ENCODE data around the gene MEP1A.

Gene MEP1A

DNA sequence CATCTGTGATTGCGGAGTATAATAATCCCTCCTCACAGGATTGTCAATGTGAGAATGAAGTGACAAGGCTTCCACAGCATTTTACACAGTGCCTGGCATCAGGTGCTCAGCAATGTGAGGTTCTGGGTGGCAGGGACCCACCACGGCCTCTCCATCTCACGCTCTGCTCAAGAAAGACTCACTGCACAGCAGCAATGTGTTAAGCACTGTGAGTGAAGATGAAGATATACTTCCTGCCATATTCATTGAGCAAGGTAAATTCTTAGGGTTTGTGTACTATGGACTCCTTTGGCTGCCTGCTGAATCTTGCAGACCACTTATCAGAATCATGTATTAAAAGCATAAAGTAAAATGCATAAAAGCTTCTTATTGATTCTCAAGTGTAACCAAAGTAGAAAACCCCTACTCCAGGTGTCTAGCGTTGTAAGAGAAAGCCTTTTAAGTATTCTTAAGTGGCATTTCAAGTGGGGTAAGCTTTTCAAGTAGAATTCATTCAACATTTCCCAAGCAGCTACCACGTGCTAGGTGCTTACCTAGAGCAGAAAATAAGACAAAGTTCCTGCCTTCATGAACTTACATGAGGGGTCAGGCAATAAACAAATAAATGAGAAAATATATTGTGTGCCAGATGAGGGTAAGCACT, 17.0 kb upstream of the MEP1A start:
- no peak for DNase-seq (ENCODE audit: low read depth, low spot score)

DNA sequence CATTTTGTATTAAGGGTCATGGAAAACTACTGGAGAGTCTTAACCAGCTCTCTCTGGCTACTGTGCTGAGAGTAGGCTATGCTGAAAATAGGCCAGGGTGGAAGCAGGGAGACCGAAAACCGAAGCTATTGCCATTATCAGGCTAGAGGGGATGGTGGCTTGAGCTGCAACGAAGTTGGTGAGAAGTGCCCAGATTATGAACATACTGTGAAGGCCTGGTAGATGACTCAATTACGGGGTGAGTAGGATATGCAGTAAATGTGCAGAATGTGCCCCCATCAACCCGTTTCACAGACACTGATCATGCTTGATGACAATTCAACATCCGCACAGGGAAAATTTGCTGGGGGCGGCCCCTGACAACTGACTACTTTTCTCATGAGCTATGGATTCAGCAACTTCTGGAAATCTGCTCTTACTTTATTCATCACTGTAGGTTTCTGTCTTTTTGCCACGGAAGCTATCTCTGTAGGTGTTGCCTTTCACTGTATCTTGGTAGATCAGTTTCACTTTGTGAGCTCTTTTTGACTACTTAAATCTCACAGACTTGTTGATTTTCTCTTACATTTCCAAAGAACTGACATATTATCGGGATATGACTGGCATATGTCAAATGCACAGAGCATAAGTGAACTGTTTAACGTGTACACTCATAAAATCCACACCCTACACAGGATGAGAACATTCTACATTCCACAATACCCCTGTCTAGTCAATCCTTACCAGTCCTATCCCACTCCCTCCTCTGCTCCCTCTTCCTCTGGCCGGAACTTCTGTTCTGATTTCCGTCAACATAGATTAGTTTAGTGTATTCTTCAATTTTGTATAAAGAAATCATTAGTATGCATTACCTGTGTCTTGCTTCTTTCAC, 15.5 kb upstream of the MEP1A start:
- DNase-seq (ENCODE audit: low read depth, low spot score), result no peak

DNA sequence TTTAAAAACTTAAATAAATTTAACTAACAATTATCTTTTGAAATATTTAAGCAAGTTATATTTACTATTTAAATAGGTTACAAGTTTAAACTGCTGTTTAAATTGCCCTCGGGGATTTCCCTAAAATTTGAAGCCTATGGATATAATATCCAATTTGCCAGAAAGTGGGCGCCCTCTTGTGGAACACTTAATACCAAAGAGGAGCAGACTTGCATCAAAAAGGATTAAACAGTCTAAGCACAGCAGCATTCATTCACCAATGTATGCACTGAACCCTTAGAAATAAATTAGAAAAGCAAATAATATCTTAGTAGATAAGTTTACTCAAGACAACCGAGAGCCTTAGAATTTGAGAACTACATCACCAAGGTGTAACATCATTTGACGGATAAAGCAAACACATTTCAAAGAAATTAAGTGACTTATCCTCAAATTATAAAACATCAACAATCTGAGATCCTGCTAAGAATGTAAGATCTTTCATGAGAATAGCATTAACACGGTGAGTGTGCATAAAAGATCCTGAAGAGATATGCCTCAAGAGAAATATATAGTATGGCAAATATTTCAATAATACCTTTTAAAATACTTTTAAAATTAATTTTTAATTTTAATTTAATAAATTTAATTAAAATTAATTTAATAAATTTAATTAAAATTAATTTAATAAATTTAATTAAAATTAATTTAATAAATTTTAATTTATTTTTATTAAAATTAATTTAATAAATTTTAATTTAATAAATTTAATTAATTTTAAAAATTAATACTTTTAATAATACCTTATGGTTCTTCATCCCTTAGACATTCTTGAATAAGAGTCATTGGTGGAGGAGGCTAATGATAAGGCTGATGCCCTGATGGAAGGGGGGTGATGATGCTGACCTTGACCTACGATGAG, 11.5 kb upstream of the MEP1A start:
- peak; percentile 44 for DNase-seq (ENCODE audit: low read depth, low spot score)

DNA sequence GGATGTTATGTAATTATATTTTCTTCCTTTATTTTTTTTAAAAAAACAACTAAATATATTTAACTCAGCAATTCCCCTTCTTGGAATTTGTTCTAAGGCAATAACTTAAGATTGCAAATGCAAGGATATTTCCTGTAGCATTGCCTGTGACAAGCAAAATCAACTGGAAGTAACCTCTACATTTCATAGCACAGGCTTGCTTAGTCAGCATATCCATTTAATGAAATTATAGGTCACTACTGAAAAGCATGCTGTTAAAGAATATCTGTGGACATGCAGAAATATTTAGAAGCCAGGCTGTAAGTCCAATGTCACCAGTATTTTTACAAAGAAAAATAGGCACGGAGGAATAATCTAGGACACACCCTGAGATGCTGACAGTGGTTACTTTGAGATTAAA, 8.7 kb upstream of the MEP1A start:
- no peak for DNase-seq (ENCODE audit: low read depth, low spot score)

DNA sequence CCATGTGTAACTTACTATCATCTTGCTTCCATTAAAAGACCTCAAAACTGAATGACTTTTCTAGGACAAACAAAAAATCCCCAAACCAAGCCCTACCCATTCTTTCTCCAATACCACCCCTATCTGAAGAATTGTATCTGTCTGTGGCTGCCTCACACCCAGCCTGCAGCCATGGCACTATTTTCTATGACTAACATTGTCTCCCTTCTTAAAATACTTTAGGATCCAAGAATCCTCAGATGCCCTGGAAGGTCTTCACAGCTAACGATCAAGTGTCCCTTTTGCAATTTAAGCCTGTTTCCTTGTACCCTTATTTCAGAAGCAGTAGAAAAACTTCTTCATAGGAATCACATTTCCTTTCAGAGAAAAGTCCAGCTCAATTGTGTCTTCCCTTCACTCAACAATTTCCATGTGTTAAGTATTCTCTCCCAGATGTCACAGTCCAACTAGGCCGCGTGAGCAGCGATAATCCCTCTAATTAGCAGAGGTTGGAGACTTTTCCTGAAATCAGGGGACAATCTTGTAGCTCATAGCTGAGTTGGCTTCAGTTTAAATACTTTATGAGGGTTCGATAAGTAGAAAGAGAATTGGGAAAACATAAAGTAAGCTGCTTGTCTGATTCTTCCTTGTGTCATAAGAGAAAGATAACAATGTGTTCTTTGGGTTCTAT, 5.2 kb upstream of the MEP1A start:
- DNase-seq (ENCODE audit: low read depth, low spot score), result no peak

DNA sequence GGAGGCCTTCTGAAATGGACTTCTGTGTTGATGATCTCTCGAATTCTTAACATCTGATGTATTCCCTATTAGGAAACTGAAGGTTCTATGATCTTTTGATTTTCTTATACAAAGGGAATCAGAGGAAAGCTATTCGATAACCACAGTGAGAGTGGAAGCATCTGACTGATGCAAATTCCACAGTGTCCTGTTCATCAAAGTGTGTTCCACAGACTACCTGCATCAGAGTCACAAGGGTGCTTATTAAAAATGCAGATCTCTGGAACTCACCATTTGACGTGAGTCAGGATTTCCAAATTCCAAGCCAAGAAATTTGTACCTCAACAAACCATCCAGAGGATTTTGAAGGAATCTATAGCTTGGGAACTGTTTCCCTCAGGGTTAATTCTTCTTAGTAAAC, 4.4 kb upstream of the MEP1A start:
- DNase-seq (ENCODE audit: low read depth, low spot score), result no peak

DNA sequence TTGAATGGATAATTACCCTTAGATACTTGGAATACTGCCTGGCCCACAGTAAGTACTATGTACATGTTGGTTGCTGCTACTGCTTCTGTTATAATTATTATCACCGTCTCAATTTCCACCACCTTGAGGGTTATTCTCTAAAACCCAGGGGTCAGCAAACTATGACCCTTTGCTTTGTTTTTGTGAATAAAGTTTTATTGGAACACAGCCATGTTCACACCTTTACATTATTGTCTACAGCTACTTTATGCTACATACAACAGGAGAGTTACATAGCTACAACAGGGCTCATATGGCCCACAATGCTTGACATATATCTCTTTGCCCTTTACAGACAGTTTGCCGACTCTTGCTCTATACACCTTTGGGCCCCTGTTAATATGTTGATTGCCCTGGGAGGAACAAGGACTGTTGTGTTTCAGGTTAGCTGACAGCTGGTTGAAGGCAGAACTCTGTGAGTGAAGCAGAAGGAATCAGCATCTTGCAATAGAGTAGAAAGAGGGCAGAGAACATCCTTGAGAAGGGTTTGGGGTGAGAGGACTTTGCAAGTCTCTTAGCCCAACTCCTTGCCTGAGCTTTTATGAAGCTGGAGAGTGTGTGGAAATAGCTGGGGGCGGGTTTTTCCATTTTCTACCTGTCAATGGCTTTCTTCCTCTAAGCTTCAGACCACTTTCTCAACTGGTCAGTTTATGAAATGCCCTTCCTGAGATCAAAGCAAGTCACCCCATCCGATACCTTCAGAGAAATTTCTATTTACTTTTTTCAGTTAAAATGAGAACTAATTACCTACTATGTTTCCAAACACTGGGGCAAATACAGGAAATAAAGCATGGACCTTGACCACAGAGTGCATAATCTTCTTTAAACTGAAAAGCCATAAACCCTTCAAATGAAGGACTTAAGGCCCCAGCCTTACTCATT, 3.5 kb upstream of the MEP1A start:
- no peak for DNase-seq (ENCODE audit: low read depth, low spot score)

DNA sequence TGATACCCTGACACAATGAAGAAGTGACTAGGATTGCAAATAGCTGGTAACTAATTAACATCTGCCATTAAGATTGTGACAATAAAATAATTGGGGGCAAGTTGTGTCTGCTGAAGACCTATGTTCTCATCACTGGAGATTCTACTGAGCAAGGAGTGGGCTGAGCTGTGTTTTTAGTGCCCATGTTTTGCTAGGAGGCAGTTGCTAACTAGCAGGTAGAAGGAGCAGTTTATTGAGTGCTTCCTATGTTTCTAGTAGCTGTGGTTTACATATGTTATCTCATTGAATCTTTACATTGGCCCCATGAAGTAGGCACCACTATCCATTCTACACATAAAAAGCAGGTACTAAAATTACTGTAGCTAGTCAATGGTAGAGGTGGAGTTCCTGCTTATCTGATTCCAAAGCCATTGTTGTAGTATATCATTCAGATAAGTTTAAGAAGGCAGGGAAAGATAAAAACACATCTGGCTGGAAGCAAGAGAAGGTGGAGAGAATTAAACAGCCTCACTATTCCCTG, 2.8 kb upstream of the MEP1A start:
- DNase-seq (ENCODE audit: low read depth, low spot score), result no peak

DNA sequence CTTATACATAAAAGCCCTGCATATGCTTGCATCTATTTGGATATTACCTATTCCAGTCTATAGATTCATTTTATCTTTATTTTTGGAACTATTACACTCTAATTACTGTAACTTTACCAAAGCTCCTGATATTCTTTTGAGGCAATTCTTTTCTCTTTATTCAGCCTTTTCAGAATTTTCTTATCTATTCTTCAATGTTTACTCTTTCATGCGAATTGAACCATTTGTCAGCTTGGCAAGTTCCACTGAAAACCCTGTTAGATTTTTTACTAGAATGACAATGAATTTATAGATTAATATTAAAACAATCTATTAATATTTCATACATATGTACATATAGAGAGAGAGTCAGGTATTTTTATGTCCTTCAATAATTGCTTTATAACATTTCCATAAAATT, 554 bp upstream of the MEP1A start:
- DNase-seq (ENCODE audit: low read depth, low spot score), result no peak

DNA sequence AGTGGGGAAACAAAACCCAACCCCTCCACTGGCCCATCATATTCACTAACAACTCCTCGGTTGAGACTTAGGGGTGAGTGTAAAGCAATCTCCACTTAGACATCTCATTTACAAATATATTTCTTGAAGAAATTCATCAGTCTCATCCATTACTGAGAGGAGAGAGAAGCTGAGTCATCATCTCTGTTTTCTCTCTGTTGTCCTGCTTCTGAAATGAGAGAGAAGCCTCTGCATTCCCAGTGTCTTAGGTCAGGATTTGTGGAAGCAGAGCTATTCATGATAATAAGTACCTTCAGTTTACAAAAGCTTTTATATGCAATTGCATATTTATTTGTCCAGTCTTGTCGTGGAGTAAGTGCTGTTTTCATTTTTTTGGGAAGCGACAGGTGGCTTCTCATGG, 879 bp downstream of the MEP1A start:
- DNase-seq (ENCODE audit: low read depth, low spot score), result no peak

DNA sequence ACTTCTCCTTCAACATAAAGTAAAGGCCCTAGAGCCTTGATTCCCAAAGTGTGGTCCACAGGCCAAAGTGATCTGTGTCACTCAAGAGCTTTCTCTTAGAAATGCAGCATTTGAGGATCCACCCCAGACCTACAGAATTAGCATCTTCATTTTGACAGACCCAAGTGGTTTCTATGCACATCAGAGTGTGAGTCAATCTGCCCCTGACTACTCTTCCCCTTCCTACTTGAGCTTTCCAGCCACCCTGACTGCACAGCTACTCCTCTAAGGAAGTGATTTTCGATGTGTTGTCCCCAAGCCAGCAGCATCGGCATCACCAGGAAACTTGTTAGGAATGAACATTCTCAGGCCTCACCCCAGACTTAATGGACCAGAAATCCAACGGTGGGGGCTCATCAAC, 2.6 kb downstream of the MEP1A start:
- DNase-seq (ENCODE audit: low read depth, low spot score), result no peak

DNA sequence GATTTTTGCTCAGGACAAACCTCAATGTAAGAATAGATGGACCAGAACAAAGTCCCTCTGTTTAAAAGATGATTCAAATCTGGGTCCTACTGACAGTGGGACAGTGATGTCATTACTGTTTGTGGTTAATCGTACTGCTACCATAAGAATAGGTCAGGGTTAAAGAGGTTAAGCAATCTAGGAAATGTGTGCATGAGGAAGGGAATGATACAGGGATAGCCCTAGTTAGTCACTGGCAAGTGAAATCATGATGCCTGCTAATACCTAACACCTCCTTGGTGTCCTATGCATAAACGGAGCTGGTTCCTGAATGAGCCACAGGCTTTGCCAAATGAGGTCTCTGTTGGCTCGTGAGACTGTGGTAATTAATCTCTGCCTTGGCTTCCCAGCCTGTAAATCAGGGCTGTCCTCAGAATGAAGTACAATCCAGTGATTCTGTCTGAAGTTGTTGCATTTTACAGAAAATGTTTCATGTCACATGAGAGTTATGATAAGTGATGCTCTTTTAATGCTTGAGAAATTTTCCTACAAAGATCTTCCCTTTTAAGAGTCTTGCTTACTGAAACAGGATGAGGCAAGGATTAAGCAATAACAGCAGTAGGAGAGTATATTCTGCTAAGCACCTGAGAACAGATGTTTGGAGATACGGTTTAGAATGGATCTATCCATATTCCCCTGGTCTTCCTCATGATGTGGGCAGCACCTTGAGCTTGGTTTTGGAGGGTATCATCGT, 3.8 kb downstream of the MEP1A start:
- no peak for DNase-seq (ENCODE audit: low read depth, low spot score)

DNA sequence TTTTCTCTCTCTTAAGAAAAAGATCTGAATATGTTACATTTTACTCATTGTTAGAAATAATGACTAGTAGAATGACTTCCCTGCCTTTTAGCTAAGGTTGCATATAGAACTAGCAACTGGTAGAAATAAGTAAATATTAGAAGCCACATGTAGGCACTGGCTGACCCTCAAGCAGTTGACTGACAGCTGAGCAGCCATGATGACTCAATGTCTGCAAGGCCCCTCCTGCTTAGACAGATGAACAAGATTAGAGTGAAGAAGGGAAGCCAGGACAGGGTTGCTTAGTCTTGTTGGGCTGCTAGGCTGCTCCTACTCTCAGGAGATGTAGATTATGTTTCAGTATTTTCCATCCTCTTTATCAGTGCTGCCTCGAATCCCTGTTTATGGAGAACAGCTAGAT, 6.5 kb downstream of the MEP1A start:
- no peak for DNase-seq (ENCODE audit: low read depth, low spot score)

DNA sequence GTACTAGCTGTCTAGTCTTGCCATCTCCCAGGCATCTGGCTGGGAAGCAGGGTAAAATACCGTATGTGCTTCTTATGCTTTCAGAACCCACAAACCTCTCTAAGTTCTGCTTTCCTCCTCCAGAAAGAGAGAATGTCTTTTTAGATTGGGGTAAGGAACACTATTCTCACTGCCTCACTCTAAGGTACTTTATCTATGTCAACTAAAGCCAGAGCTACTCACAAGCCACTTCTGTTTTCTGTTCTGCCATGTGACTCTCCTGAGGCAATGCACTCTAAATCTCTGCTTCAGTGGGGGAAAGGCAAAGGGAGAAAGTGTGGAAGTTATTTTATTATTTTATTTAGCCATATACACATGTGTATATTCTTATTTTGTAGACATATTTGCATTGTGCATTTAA, 15.6 kb downstream of the MEP1A start:
- DNase-seq (ENCODE audit: low read depth, low spot score), result no peak

DNA sequence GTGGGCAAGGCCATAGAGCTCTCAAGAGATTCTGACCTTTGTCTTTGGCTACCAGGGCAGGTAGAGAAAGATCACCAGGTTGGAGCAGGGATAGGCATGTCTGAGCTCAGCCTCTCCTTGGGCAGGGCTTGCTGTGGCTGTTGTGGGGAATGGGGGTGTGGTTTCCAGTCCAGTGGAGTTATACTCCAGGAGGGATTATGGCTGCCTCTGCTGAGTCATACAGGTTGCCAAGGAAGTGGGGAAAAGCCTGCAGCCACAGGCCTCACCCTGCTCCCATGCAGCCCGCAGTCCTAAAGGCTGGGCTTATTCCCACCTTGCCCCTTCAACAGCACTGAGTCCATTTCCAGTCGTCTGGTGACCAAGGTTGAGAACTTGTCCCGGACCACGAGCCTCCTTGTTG, 21.9 kb downstream of the MEP1A start:
- DNase-seq (ENCODE audit: low read depth, low spot score), result no peak

DNA sequence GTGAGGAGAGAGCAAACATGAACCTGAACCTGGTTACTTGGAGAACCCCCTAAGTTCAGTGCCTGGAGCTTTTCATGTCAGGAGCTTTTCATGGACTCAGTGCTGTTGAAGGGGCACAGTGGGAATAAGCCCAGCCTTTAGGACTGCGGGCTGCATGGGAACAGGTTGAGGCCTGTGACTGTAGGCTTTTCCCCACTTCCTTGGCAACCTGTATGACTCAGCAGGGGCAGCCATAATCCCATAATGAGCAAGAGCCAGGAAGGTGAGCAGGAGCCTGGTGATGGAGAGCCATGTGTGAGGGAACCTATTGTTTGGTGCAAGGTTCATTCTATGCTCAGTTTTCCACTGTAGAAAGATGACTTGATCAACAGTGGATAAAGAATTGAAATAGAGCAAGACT, 23.4 kb downstream of the MEP1A start:
- no peak for DNase-seq (ENCODE audit: low read depth, low spot score)

DNA sequence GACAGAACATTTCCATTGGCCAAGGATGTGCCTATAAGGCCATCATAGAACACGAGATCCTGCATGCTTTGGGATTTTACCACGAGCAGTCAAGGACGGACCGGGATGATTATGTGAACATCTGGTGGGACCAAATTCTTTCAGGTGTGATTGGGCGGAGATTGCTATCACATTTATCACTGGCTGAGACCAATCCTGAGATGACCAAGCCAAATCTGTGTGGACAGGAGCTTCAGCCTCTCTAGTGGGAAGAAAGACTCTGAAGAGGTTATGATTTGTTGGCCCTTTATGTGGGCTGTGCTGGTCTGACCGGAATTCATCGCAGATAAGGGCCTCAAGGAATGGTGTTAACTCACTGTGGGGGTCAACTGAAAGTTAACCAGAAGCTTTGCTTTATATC, 26.4 kb downstream of the MEP1A start:
- no peak for DNase-seq (ENCODE audit: low read depth, low spot score)

DNA sequence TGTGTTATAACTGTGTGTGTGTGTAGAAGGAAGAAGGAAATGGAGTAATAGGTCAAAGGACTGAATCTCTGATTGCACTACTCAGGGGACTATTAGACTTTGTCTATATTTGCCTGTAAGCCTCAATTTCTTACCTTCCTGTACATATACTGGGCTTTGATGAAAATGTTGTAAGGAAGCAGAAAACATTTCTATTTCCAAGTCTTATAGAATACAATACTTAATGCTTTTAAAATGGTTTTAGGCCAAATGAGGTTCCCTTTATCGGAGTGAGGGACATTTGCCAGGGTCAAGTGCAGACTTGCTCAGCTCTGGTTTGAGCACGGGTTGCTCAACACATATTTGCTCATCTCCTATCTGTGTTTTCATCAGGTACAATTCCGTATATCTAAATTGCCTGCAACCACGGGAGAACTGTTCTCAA, 28.3 kb downstream of the MEP1A start:
- DNase-seq (ENCODE audit: low read depth, low spot score), result no peak

DNA sequence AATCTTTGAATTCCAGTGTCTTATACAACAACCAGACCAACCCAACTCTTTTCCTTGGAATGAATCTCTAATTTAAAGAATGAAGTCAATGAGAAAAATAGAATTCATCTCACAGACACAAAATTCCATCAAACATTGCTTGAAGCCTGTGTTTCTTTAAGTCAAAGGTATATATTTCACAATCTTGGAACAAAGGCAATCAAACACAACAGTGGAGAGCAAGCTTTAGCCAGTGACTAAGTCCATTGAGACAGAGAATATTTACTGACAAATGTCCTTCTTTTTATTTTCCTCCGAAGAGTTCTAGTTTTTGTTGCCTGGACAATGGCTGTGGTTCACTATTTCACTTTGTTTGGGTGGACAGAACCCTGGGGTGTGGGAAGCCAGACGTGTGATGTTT, 35.8 kb downstream of the MEP1A start:
- DNase-seq (ENCODE audit: low read depth, low spot score), result no peak

DNA sequence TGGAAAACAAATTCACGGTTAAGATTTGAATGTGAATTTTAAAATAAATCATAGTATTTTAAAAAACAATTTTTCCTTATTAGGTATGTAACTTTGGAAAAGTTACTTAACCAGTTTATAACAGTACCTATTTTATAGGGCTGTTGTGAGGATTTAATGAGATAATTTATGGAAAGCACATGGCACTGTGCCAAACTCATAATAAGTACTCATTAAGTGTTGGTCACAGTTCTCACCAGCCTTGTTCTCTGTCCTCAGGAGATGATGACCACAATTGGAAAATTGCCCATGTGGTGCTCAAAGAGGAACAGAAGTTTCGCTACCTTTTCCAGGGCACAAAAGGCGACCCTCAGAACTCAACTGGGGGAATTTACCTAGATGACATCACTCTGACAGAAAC, 39.6 kb downstream of the MEP1A start:
- no peak for DNase-seq (ENCODE audit: low read depth, low spot score)

Measured in ELF-1 (cell line).